Measurements from ENCODE around the gene RAB44. TPM values are rescaled to one million over a fixed set of nuclear protein-coding genes. Genes with fewer than 3 reads are reported as not detected.
"Not testable (repeated sequence)": the region's sequence is repeated elsewhere in the genome, so short reads cannot be mapped to it uniquely, and the experiment has no call there.

RAB44 gene
- polyA plus RNA-seq, 2 donors: 0.21 to 0.37 TPM

DNA sequence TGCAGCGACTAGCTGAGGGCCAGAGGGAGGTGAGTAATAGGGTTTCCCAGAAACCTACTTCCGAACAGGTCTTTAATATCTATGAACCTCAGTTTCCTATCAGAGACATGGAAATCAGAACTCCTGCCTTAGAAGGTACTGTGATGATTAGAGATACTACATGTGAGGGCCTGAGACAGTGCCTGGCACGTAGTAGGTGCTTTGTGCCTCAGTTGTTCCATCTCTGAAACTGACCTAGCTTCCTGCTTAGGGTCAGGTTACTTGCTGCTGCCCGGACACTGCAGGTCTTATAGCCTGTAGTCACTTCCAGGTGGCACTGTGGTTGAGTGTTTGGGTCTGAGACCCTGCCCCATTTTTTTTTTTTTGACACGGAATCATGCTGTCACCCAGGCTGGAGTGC, 20.9 kb downstream of the RAB44 start:
- 73 to 77% methylated on average over 5 of the region's 5 CpGs for WGBS, 2 donors
- Histone ChIP-seq H3K9me3 (ENCODE audit: control insufficient read depth in 2 of 2, insufficient read depth in 1 of 2, low read depth in 1 of 2, low read length in 1 of 2) (no peaks in the 10 kb centered on the region), H3K4me3 (ENCODE audit: low read depth in 1 of 2, low read length in 2 of 2) (no peak overlapping the region), H3K4me1 (ENCODE audit: control insufficient read depth in 2 of 2, insufficient read depth in 2 of 2, low read length in 1 of 2) (peaks cover 6 to 22% of the 10 kb centered on the region in 2 donors), H3K36me3 (ENCODE audit: control insufficient read depth in 2 of 2, insufficient read depth in 2 of 2, low read length in 1 of 2) (no peaks in the 10 kb centered on the region), H3K27ac (ENCODE audit: low read depth in 2 of 2, low read length in 1 of 2) (no peak overlapping the region), H3K27me3 (ENCODE audit: control insufficient read depth in 1 of 2, insufficient read depth in 2 of 2, low read length in 2 of 2) (no peaks in the 10 kb centered on the region)

DNA sequence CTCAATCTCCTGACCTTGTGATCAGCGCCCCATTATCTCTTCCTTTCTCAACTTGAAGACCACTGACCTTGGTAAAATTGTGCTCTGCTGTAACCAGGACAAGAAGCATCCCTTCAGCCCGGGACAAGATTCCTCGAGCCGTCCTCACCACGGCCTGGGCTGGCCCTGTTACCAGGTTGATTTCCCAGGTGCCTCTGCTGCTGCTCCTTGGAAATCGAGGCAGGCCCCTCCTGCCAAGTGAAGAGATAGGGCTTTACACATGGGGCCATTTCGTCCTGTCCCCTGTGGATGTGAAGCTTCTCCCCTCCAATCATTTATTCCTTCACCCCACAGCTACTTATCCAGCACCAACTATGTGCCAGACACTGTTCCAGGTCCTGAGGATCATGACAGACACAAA, 21.5 kb downstream of the RAB44 start:
- Histone ChIP-seq H3K27me3 (ENCODE audit: control insufficient read depth in 1 of 2, insufficient read depth in 2 of 2, low read length in 2 of 2) (no peaks in the 10 kb centered on the region), H3K4me3 (ENCODE audit: low read depth in 1 of 2, low read length in 2 of 2) (no peak overlapping the region), H3K27ac (ENCODE audit: low read depth in 2 of 2, low read length in 1 of 2) (no peak overlapping the region), H3K36me3 (ENCODE audit: control insufficient read depth in 2 of 2, insufficient read depth in 2 of 2, low read length in 1 of 2) (no peaks in the 10 kb centered on the region), H3K4me1 (ENCODE audit: control insufficient read depth in 2 of 2, insufficient read depth in 2 of 2, low read length in 1 of 2) (peaks cover 6 to 22% of the 10 kb centered on the region in 2 donors), H3K9me3 (ENCODE audit: control insufficient read depth in 2 of 2, insufficient read depth in 1 of 2, low read depth in 1 of 2, low read length in 1 of 2) (no peaks in the 10 kb centered on the region)
- 90 to 91% methylated on average over 7 of the region's 7 CpGs for WGBS, 2 donors

DNA sequence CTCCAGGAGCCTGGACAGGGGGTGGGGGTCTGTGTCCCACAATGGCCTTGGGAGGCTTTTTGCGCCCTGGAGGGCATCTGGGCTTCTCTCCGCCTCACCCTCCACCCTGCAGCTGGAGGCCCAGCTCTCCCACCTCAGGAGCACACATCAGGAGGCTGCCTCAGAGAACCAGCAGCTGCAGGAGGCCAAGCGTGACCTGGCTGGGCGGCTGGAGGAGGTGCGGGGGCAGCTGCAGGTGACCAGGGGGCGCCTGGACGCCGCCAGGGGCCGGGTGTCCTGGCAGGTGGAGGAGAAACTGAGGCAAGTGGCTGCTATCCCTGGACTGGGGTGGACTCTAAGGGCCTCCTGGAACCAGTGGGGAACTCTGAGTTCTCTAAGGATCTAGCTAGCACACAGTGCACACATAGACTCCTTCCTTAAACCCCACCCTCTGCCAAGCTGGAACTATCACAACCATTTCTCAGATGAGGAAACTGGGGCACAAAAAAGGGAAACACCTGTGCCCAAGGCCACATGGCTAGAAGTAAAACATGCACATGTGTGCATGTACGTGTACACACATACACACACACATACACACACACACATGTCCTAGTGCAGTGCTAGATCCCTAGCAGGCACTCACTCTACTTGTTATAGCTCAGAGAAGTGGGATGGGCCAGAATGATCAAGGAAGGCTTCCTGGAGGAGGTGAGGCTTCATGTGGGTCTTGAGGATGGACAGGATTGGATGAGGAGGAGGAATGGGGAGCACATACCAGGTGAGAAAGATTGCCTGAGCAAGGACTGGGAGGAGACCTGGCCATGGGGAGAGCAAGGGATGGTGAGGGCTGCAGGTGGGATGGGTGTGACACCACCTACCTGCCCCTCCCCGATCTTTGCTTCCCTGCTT, 22.9 kb downstream of the RAB44 start:
- H3K27ac ChIP-seq (ENCODE audit: low read depth in 2 of 2, low read length in 1 of 2): no peak overlapping the region
- no peaks in the 10 kb centered on the region for H3K9me3 ChIP-seq (ENCODE audit: control insufficient read depth in 2 of 2, insufficient read depth in 1 of 2, low read depth in 1 of 2, low read length in 1 of 2)
- H3K4me3 ChIP-seq (ENCODE audit: low read depth in 1 of 2, low read length in 2 of 2): no peak overlapping the region
- no peaks in the 10 kb centered on the region for H3K27me3 ChIP-seq (ENCODE audit: control insufficient read depth in 1 of 2, insufficient read depth in 2 of 2, low read length in 2 of 2)
- 88 to 89% methylated on average over 11 of the region's 11 CpGs for WGBS, 2 donors
- no peaks in the 10 kb centered on the region for H3K36me3 ChIP-seq (ENCODE audit: control insufficient read depth in 2 of 2, insufficient read depth in 2 of 2, low read length in 1 of 2)
- peaks cover 6 to 22% of the 10 kb centered on the region in 2 donors for H3K4me1 ChIP-seq (ENCODE audit: control insufficient read depth in 2 of 2, insufficient read depth in 2 of 2, low read length in 1 of 2)

DNA sequence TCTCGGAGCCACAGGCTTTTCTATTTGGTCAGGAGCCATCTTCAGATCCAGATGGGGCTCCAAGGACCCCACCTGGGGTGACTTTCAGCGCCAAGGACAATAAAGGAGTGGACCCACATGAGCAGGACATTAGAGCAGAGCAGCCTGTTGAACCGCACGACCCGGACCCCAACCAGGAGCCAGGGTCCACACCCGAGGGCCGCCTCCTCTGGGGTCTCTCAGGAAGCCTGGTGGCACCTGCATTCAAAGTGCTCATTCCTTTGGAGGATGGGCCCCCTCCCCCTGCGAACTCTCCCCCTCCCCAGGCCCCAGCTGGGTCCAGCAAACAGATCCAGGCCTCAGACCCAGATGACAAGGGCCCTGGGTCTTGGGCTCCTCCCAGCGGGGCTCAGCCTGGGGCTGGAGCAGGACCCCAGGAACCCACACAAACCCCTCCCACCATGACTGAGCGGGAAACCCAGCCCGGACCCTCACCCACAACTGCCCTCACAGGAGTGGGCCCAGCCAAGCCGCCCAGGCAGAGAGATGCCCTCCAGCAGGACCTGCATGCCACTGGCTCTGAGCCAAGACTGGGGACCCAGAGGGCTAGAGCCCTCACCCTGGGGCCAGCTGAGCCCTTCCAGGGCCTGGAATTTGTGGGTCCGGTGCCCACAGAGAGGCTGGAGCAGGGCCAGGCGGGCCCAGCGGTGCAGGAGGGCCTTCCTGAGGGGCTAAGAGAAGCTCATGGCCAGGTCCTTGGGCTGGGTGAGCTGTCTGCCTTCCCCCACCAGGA, 23.9 kb downstream of the RAB44 start:
- Histone ChIP-seq H3K27ac (ENCODE audit: low read depth in 2 of 2, low read length in 1 of 2) (no peak overlapping the region), H3K9me3 (ENCODE audit: control insufficient read depth in 2 of 2, insufficient read depth in 1 of 2, low read depth in 1 of 2, low read length in 1 of 2) (no peaks in the 10 kb centered on the region), H3K27me3 (ENCODE audit: control insufficient read depth in 1 of 2, insufficient read depth in 2 of 2, low read length in 2 of 2) (no peaks in the 10 kb centered on the region), H3K4me1 (ENCODE audit: control insufficient read depth in 2 of 2, insufficient read depth in 2 of 2, low read length in 1 of 2) (peaks cover 6 to 21% of the 10 kb centered on the region in 2 donors), H3K4me3 (ENCODE audit: low read depth in 1 of 2, low read length in 2 of 2) (no peak overlapping the region), H3K36me3 (ENCODE audit: control insufficient read depth in 2 of 2, insufficient read depth in 2 of 2, low read length in 1 of 2) (no peaks in the 10 kb centered on the region)
- 85 to 89% methylated on average over 15 of the region's 15 CpGs for WGBS, 2 donors

DNA sequence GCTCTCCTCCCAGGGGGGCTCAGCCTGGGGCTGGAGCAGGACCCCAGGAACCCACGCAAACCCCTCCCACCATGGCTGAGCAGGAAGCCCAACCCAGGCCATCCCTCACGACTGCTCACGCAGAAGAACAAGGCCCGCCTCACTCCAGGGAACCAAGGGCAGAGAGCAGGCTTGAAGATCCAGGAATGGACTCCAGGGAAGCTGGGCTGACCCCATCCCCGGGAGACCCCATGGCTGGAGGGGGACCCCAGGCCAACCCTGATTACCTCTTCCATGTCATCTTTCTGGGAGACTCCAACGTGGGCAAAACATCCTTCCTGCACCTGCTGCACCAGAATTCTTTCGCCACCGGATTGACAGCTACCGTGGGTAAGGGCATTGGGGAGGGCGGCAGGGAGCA, 24.7 kb downstream of the RAB44 start:
- H3K27me3 ChIP-seq (ENCODE audit: control insufficient read depth in 1 of 2, insufficient read depth in 2 of 2, low read length in 2 of 2): no peaks in the 10 kb centered on the region
- peak overlapping the region in 1 of 2 donors; percentile 47 for H3K27ac ChIP-seq (ENCODE audit: low read depth in 2 of 2, low read length in 1 of 2)
- H3K4me1 ChIP-seq (ENCODE audit: control insufficient read depth in 2 of 2, insufficient read depth in 2 of 2, low read length in 1 of 2): peaks cover 4 to 13% of the 10 kb centered on the region in 2 donors
- H3K36me3 ChIP-seq (ENCODE audit: control insufficient read depth in 2 of 2, insufficient read depth in 2 of 2, low read length in 1 of 2): no peaks in the 10 kb centered on the region
- 73 to 77% methylated on average over 10 of the region's 10 CpGs for WGBS, 2 donors
- H3K9me3 ChIP-seq (ENCODE audit: control insufficient read depth in 2 of 2, insufficient read depth in 1 of 2, low read depth in 1 of 2, low read length in 1 of 2): no peaks in the 10 kb centered on the region
- H3K4me3 ChIP-seq (ENCODE audit: low read depth in 1 of 2, low read length in 2 of 2): no peak overlapping the region

DNA sequence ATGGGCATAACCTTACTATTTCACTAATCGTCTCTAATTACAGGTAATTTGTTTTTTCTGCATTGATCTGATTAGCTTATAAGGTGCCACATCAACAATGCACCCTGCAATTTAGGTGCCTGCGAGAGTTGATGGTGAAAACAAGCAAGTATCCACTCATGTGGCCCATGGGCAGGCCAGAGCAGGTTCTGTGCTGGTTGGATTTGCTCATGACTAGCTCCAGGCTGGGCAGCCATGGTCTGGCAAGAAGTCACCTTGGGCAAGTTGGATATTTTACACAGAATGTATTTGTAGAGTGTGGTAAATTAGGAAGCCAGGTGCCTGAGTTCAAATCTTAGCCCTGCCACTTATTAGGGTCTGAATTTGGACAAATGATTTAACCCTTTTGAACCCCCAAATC, 25.3 kb downstream of the RAB44 start:
- Histone ChIP-seq H3K9me3 (ENCODE audit: control insufficient read depth in 2 of 2, insufficient read depth in 1 of 2, low read depth in 1 of 2, low read length in 1 of 2) (no peaks in the 10 kb centered on the region), H3K4me3 (ENCODE audit: low read depth in 1 of 2, low read length in 2 of 2) (no peak overlapping the region), H3K27ac (ENCODE audit: low read depth in 2 of 2, low read length in 1 of 2) (peak overlapping the region in 1 of 2 donors; percentile 47), H3K27me3 (ENCODE audit: control insufficient read depth in 1 of 2, insufficient read depth in 2 of 2, low read length in 2 of 2) (no peaks in the 10 kb centered on the region), H3K36me3 (ENCODE audit: control insufficient read depth in 2 of 2, insufficient read depth in 2 of 2, low read length in 1 of 2) (no peaks in the 10 kb centered on the region), H3K4me1 (ENCODE audit: control insufficient read depth in 2 of 2, insufficient read depth in 2 of 2, low read length in 1 of 2) (peaks cover 3 to 9% of the 10 kb centered on the region in 2 donors)
- WGBS, 2 donors: 58 to 65% methylated on average over 2 of the region's 2 CpGs

DNA sequence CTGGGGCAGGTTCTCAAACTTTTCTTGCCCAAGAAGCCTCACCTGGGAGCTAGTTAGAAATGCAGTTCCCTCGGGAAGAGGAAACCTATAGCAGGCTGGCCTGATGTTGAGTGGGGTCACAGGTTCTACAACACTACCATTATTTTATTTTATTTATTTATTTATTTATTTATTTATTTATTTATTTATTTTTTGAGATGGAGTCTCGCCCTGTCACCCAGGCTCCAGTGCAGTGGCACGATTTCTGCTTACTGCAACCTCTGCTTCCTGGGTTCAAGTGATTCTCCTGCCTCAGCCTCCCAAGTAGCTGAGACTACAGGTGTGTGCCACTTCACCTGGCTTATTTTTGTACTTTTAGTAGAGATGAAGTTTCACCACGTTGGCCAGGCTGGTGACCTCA, 26.4 kb downstream of the RAB44 start:
- not testable (repeated sequence) for H3K27me3 ChIP-seq (ENCODE audit: control insufficient read depth in 1 of 2, insufficient read depth in 2 of 2, low read length in 2 of 2); H3K36me3 ChIP-seq (ENCODE audit: control insufficient read depth in 2 of 2, insufficient read depth in 2 of 2, low read length in 1 of 2); H3K4me3 ChIP-seq (ENCODE audit: low read depth in 1 of 2, low read length in 2 of 2); H3K27ac ChIP-seq (ENCODE audit: low read depth in 2 of 2, low read length in 1 of 2); H3K9me3 ChIP-seq (ENCODE audit: control insufficient read depth in 2 of 2, insufficient read depth in 1 of 2, low read depth in 1 of 2, low read length in 1 of 2); H3K4me1 ChIP-seq (ENCODE audit: control insufficient read depth in 2 of 2, insufficient read depth in 2 of 2, low read length in 1 of 2)
- WGBS, 2 donors: 92 to 96% methylated on average over 4 of the region's 4 CpGs

DNA sequence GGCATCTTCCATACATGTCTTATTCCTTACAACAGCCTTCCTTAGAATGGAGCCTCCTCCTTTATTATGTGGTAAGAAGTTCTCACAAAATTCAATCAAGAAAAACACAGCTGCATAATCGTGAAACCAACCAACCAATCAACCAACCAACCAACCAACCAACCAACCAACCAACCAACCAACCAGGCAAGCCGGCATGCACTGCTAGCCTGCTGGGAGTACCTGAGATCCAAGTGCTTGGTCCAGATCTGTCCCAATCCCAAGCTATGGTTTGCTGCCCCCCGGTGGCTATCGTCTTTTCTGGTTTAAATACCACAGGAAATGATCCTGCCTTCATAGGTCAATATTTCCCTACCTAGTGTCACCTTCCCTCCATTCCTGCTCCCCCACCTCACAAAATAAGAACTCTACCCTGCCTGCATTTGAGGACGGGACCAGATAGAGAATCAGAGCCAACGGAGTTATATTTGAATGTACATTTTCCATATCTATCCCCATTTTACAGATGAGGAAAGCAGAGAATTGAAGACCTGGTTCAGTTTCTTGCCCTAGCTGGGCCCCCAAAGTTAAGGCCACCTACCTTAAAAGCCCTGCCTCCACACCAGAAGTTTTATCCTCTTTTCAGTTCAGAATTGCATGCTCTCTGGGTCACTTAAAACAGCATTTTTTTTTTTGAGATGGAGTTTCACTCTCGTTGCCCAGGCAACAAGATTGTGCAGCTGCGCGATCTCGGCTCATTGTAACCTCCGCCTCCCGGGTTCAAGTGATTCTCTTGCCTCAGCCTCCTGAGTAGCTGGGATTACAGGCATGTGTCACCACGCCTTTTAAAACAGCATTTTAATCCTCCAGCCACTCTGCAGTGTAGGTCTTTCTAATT, 27.1 kb downstream of the RAB44 start:
- no peaks in the 10 kb centered on the region for H3K27me3 ChIP-seq (ENCODE audit: control insufficient read depth in 1 of 2, insufficient read depth in 2 of 2, low read length in 2 of 2)
- H3K4me3 ChIP-seq (ENCODE audit: low read depth in 1 of 2, low read length in 2 of 2): no peak overlapping the region
- no peak overlapping the region for H3K27ac ChIP-seq (ENCODE audit: low read depth in 2 of 2, low read length in 1 of 2)
- H3K9me3 ChIP-seq (ENCODE audit: control insufficient read depth in 2 of 2, insufficient read depth in 1 of 2, low read depth in 1 of 2, low read length in 1 of 2): no peaks in the 10 kb centered on the region
- 45 to 50% methylated on average over 13 of the region's 13 CpGs for WGBS, 2 donors
- H3K36me3 ChIP-seq (ENCODE audit: control insufficient read depth in 2 of 2, insufficient read depth in 2 of 2, low read length in 1 of 2): no peaks in the 10 kb centered on the region
- peaks cover 0 to 5% of the 10 kb centered on the region in 2 donors for H3K4me1 ChIP-seq (ENCODE audit: control insufficient read depth in 2 of 2, insufficient read depth in 2 of 2, low read length in 1 of 2)

DNA sequence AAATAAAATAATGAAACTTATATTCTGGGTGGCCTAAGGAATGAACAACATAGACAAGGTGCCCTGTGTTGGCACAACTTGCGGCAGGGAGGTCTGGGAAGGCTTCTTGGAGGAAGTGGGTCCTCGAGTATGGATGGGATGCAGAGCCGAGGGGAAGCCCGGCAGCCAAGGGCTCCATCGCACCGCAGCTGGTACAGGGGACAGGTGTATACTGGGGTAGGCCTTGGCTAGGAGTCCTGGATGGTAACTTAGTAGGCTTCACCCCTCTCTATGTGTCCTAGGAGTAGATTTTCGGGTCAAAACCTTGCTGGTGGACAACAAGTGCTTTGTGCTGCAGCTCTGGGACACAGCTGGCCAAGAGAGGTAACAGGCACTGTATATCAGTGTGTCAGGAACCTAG, 28.0 kb downstream of the RAB44 start:
- 88 to 92% methylated on average over 7 of the region's 7 CpGs for WGBS, 2 donors
- Histone ChIP-seq H3K36me3 (ENCODE audit: control insufficient read depth in 2 of 2, insufficient read depth in 2 of 2, low read length in 1 of 2) (no peaks in the 10 kb centered on the region), H3K4me3 (ENCODE audit: low read depth in 1 of 2, low read length in 2 of 2) (no peak overlapping the region), H3K27ac (ENCODE audit: low read depth in 2 of 2, low read length in 1 of 2) (no peak overlapping the region), H3K9me3 (ENCODE audit: control insufficient read depth in 2 of 2, insufficient read depth in 1 of 2, low read depth in 1 of 2, low read length in 1 of 2) (no peaks in the 10 kb centered on the region), H3K4me1 (ENCODE audit: control insufficient read depth in 2 of 2, insufficient read depth in 2 of 2, low read length in 1 of 2) (peaks cover 0 to 5% of the 10 kb centered on the region in 2 donors), H3K27me3 (ENCODE audit: control insufficient read depth in 1 of 2, insufficient read depth in 2 of 2, low read length in 2 of 2) (no peaks in the 10 kb centered on the region)
